ENCODE data around the gene PLXNB2. TPM values are rescaled to one million over a fixed set of nuclear protein-coding genes. Genes with fewer than 3 reads are reported as not detected.

PLXNB2 gene
- total RNA-seq, 1 experiment from 2014 or later: 227 TPM

GRCh38 chr22:50281957-50282356, 25.5 kb downstream of the PLXNB2 start:
- ATAC-seq: no peak
- no peak overlapping the region for H3K27ac ChIP-seq (ENCODE audit: low read length)
- BruUV-seq (replicated peaks): no TSS peak

GRCh38 chr22:50281384-50281760, 26.1 kb downstream of the PLXNB2 start:
- Histone ChIP-seq H3K27me3 (ENCODE audit: control insufficient read depth, insufficient read depth, low read length) (no peaks in the 10 kb centered on the region), H3K36me3 (ENCODE audit: control insufficient read depth, insufficient read depth, low read length) (0 out of 2 replicates have a peak, but pooled peaks cover 2% of the 10 kb centered on the region), H3K9me3 (ENCODE audit: control insufficient read depth, insufficient read depth, low read depth, low read length) (no peaks in the 10 kb centered on the region), H3K27ac (ENCODE audit: low read length) (no peak overlapping the region), H3K4me1 (ENCODE audit: control insufficient read depth, insufficient read depth, low read length) (peaks cover 4% of the 10 kb centered on the region; the same call in 1 of the 2 replicates), H3K4me3 (ENCODE audit: low read depth in 2 of 2, low read length in 2 of 2) (no peak overlapping the region)
- TF ChIP-seq SIN3A (IDR thresholded peaks at IDR 0.05; ENCODE audit: borderline replicate concordance, insufficient read depth, low read depth, low read length) (no peak), POLR2AphosphoS5 (IDR thresholded peaks at IDR 0.05; ENCODE audit: low read depth, low read length) (no peak), CTCF (IDR thresholded peaks at IDR 0.05) (no peak)
- ATAC-seq (no peak), DNase-seq (ENCODE audit: low read depth, low spot score) (no peak)
- POLR2A ChIA-PET: no interaction called here
- intact Hi-C loops (cut with micrococcal nuclease; ENCODE audit: unreplicated experiment): no loop called here
- TSS peak; percentile 74 for BruUV-seq (replicated peaks)
- CTCF ChIA-PET: no interaction called here
- in situ Hi-C loops (cut with HindIII; ENCODE audit: low pct_unique_long_range_greater_than_20kb, low sequenced_read_pairs): no loop called here

More at GRCh38 chr22:50281957-50282356, 25.5 kb downstream of the PLXNB2 start:
- ChIA-PET POLR2A (no interaction called here), CTCF (no interaction called here)
- H3K9me3 ChIP-seq (ENCODE audit: control insufficient read depth, insufficient read depth, low read depth, low read length): no peaks in the 10 kb centered on the region
- in situ Hi-C loops (cut with HindIII; ENCODE audit: low pct_unique_long_range_greater_than_20kb, low sequenced_read_pairs) (no loop called here), intact Hi-C loops (cut with micrococcal nuclease; ENCODE audit: unreplicated experiment) (no loop called here)
- no peak for DNase-seq (ENCODE audit: low read depth, low spot score)
- H3K27me3 ChIP-seq (ENCODE audit: control insufficient read depth, insufficient read depth, low read length): no peaks in the 10 kb centered on the region
- TF ChIP-seq POLR2AphosphoS5 (IDR thresholded peaks at IDR 0.05; ENCODE audit: low read depth, low read length) (no peak), REST (IDR thresholded peaks at IDR 0.05; ENCODE audit: insufficient read depth in 1 of 2, low read depth in 2 of 2, low read length in 1 of 2) (no peak), SIN3A (IDR thresholded peaks at IDR 0.05; ENCODE audit: borderline replicate concordance, insufficient read depth, low read depth, low read length) (no peak)
- 0 out of 2 replicates have a peak, but pooled peaks cover 2% of the 10 kb centered on the region for H3K36me3 ChIP-seq (ENCODE audit: control insufficient read depth, insufficient read depth, low read length)
- peaks cover 4% of the 10 kb centered on the region; the same call in 1 of the 2 replicates for H3K4me1 ChIP-seq (ENCODE audit: control insufficient read depth, insufficient read depth, low read length)
- no peak overlapping the region for H3K4me3 ChIP-seq (ENCODE audit: low read depth in 2 of 2, low read length in 2 of 2)

GRCh38 chr22:50280708-50281383, 26.6 kb downstream of the PLXNB2 start:
- ATAC-seq: no peak
- 0 out of 2 replicates have a peak, but pooled peaks cover 2% of the 10 kb centered on the region for H3K36me3 ChIP-seq (ENCODE audit: control insufficient read depth, insufficient read depth, low read length)
- ChIA-PET CTCF (no interaction called here), POLR2A (interaction anchor here (0.6 kb wide), 1 partner anchor 12 kb away, joined by 5 read pairs; no protein-coding TSS in a partner anchor)
- in situ Hi-C loops (cut with HindIII; ENCODE audit: low pct_unique_long_range_greater_than_20kb, low sequenced_read_pairs): no loop called here
- H3K4me1 ChIP-seq (ENCODE audit: control insufficient read depth, insufficient read depth, low read length): peaks cover 4% of the 10 kb centered on the region; the same call in 1 of the 2 replicates
- intact Hi-C loops (cut with micrococcal nuclease; ENCODE audit: unreplicated experiment): no loop called here
- H3K9me3 ChIP-seq (ENCODE audit: control insufficient read depth, insufficient read depth, low read depth, low read length): no peaks in the 10 kb centered on the region
- no TSS peak for BruUV-seq (replicated peaks)
- DNase-seq (ENCODE audit: low read depth, low spot score): no peak
- no peaks in the 10 kb centered on the region for H3K27me3 ChIP-seq (ENCODE audit: control insufficient read depth, insufficient read depth, low read length)
- no peak overlapping the region for H3K27ac ChIP-seq (ENCODE audit: low read length)
- H3K4me3 ChIP-seq (ENCODE audit: low read depth in 2 of 2, low read length in 2 of 2): no peak overlapping the region
- TF ChIP-seq TCF7L2 (IDR thresholded peaks at IDR 0.05; ENCODE audit: low read depth, low read length) (no peak), POLR2AphosphoS5 (IDR thresholded peaks at IDR 0.05; ENCODE audit: low read depth, low read length) (no peak), REST (IDR thresholded peaks at IDR 0.05; ENCODE audit: insufficient read depth in 1 of 2, low read depth in 2 of 2, low read length in 1 of 2) (no peak)

Data from Panc1 (cell line).